ENCODE results near the gene KCNRG. TPM values are rescaled to one million over a fixed set of nuclear protein-coding genes. Genes with fewer than 3 reads are reported as not detected.

Gene KCNRG
- total and polyA plus RNA-seq, 9 of the 15 experiments (the other 6 are each of a cell fraction or from before 2014, with no cell fraction given), result 0.36 to 1.1 (median 0.53) TPM

DNA sequence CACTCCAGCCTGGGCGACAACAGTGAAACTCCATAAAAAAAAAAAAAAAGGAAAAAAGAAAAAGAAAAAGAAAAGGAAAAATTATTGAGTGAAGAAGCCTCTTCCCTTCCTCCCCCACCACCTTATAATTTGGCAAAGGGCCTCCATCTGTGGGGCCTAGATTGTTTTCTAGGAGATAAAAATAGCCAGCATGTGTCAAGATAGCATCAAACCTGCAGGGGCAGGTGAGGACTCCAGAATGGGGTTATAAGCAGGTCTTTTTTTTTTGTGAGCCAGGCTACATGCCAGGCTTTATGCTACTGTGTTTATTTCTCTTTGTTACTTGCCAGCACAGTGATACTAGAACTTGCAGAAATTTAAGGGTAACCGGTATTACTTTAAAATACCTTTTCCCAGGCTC is 30.1 kb upstream of the KCNRG start:
- Histone ChIP-seq H2AFZ (ENCODE audit: low read depth, low read length) (no peak overlapping the region), H3K36me3 (ENCODE audit: control insufficient read depth, insufficient read depth, low read length) (no peaks in the 10 kb centered on the region), H3K4me1 (replicated peaks in 1 of 2; ENCODE audit: control insufficient read depth in 2 of 2, insufficient read depth in 2 of 2, low read length in 2 of 2) (no peaks in the 10 kb centered on the region), H3K9me3 (replicated peaks; ENCODE audit: control insufficient read depth, insufficient read depth, low read depth, low read length) (no peaks in the 10 kb centered on the region), H3K4me3 (no peak overlapping the region), H3K4me2 (ENCODE audit: insufficient read depth, low read length) (no peak overlapping the region), H3K9ac (ENCODE audit: insufficient read depth in 1 of 2, low read depth in 2 of 2, low read length in 2 of 2) (no peak overlapping the region), H3K79me2 (ENCODE audit: control insufficient read depth, insufficient read depth, low read length) (no peaks in the 10 kb centered on the region), H3K27me3 (ENCODE audit: control insufficient read depth in 2 of 2, insufficient read depth in 2 of 2, low read length in 2 of 2) (no peaks in the 10 kb centered on the region), H3K9me1 (ENCODE audit: control insufficient read depth, insufficient read depth, low read length) (no peaks in the 10 kb centered on the region), H4K20me1 (replicated peaks; ENCODE audit: control insufficient read depth, insufficient read depth, low read length) (no peaks in the 10 kb centered on the region), H3K27ac (ENCODE audit: extremely low read depth, low read depth, low read length) (no peak overlapping the region)
- no peak for TF ChIP-seq SAFB2 (IDR thresholded peaks at IDR 0.05; ENCODE audit: borderline replicate concordance, low read depth, low read length, severe bottlenecking)
- TF ChIP-seq PHTF2 (CRISPR knock-in tag; IDR thresholded peaks at IDR 0.05), result no peak
- TF ChIP-seq LEF1 (IDR thresholded peaks at IDR 0.05), result no peak
- TF ChIP-seq RBM14 (IDR thresholded peaks at IDR 0.05; ENCODE audit: borderline replicate concordance, insufficient read depth, low read depth, low read length), result no peak
- no peak for TF ChIP-seq CBX3 (IDR thresholded peaks at IDR 0.05; ENCODE audit: borderline replicate concordance in 1 of 2, low read length in 2 of 2)
- CTCF ChIA-PET (ENCODE audit: low intra/inter-chr PET ratio), result no interaction called here
- ATAC-seq (no peak), FAIRE-seq (no peak), DNase-seq (ENCODE audit: extremely low read depth in 1 of 4, low spot score in 3 of 4) (no peak)
- intact Hi-C loops (cut with micrococcal nuclease) (no loop called here), in situ Hi-C loops (cut with MboI) (loop anchor here (25.0 kb wide), 1 partner anchor 427 kb away; no protein-coding TSS in a partner anchor)
- no TSS peak for BruUV-seq (replicated peaks)
- WGBS (ENCODE audit: insufficient coverage, low coverage, missing lambda C conversion rate), result 13% methylated on average over 1 of the region's 2 CpGs
- POLR2A ChIA-PET, result interaction anchor here (0.6 to 0.7 kb wide), 2 partner anchors 146 to 335 kb away, joined by 3 read pairs; no protein-coding TSS in a partner anchor

DNA sequence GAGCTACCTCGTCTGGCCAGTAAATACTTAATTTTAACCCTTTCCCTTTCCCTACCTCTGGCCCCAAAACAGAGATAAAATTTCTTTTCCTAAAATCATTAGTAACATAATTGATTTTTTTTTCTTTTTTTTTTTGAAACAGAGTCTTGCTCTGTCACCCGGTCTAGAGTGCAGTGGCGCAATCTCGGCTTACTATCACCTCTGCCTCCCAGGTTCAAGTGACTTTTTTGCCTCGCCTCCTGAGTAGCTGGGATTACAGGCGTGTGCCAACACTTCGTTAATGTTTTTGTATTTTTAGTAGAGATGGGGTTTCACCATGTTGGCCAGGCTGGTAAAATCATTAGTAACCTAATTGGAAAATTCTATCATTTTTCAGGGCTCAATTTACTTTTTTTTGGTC is 28.8 kb upstream of the KCNRG start:
- Histone ChIP-seq H3K36me3 (ENCODE audit: control insufficient read depth, insufficient read depth, low read length) (no peaks in the 10 kb centered on the region), H3K9me1 (ENCODE audit: control insufficient read depth, insufficient read depth, low read length) (no peaks in the 10 kb centered on the region), H3K9me3 (replicated peaks; ENCODE audit: control insufficient read depth, insufficient read depth, low read depth, low read length) (no peaks in the 10 kb centered on the region), H3K4me3 (no peak overlapping the region), H3K27ac (ENCODE audit: extremely low read depth, low read depth, low read length) (no peak overlapping the region), H4K20me1 (replicated peaks; ENCODE audit: control insufficient read depth, insufficient read depth, low read length) (no peaks in the 10 kb centered on the region), H3K4me2 (ENCODE audit: insufficient read depth, low read length) (no peak overlapping the region), H3K4me1 (replicated peaks in 1 of 2; ENCODE audit: control insufficient read depth in 2 of 2, insufficient read depth in 2 of 2, low read length in 2 of 2) (no peaks in the 10 kb centered on the region; a peak in 1 of 5 replicates), H3K27me3 (ENCODE audit: control insufficient read depth in 2 of 2, insufficient read depth in 2 of 2, low read length in 2 of 2) (no peaks in the 10 kb centered on the region), H2AFZ (ENCODE audit: low read depth, low read length) (no peak overlapping the region), H3K9ac (ENCODE audit: insufficient read depth in 1 of 2, low read depth in 2 of 2, low read length in 2 of 2) (no peak overlapping the region), H3K79me2 (ENCODE audit: control insufficient read depth, insufficient read depth, low read length) (no peaks in the 10 kb centered on the region)
- DNase-seq (ENCODE audit: extremely low read depth in 1 of 4, low spot score in 3 of 4) (no peak), FAIRE-seq (no peak), ATAC-seq (no peak)
- WGBS (ENCODE audit: insufficient coverage, low coverage, missing lambda C conversion rate), result 56% methylated on average over 5 of the region's 7 CpGs
- intact Hi-C loops (cut with micrococcal nuclease), result no loop called here
- no peak for TF ChIP-seq HIVEP1 (CRISPR knock-in tag; IDR thresholded peaks at IDR 0.05)
- no peak for TF ChIP-seq HDAC2 (IDR thresholded peaks at IDR 0.05)
- no peak for TF ChIP-seq ZNF589 (CRISPR knock-in tag; IDR thresholded peaks at IDR 0.05; ENCODE audit: low read depth)
- TF ChIP-seq YBX1 (IDR thresholded peaks at IDR 0.05), result no peak
- TF ChIP-seq KDM5B (IDR thresholded peaks at IDR 0.05; ENCODE audit: insufficient replicate concordance, low read depth, low read length), result no peak
- no peak for TF ChIP-seq PRMT5 (CRISPR knock-in tag; IDR thresholded peaks at IDR 0.05)
- TF ChIP-seq ZNF134 (CRISPR knock-in tag; conservative IDR thresholded peaks at IDR 0.05), result no peak
- TF ChIP-seq SAFB2 (IDR thresholded peaks at IDR 0.05; ENCODE audit: borderline replicate concordance, low read depth, low read length, severe bottlenecking), result no peak
- TF ChIP-seq CBX5 (IDR thresholded peaks at IDR 0.05; ENCODE audit: borderline replicate concordance, low read depth), result no peak
- no peak for TF ChIP-seq EHMT2 (IDR thresholded peaks at IDR 0.05)
- no peak for TF ChIP-seq KLF10 (CRISPR knock-in tag; IDR thresholded peaks at IDR 0.05)
- TF ChIP-seq MEF2D (tag; conservative IDR thresholded peaks at IDR 0.05; ENCODE audit: low read depth), result no peak
- no peak for TF ChIP-seq FOXA1 (IDR thresholded peaks at IDR 0.05; ENCODE audit: borderline replicate concordance)
- no peak for TF ChIP-seq ZNF436 (CRISPR knock-in tag; IDR thresholded peaks at IDR 0.05)
- TF ChIP-seq TRIM24 (IDR thresholded peaks at IDR 0.05), result no peak
- in situ Hi-C loops (cut with MboI), result loop anchor here (25.0 kb wide), 1 partner anchor 426 kb away; no protein-coding TSS in a partner anchor
- no TSS peak for BruUV-seq (replicated peaks)
- CTCF ChIA-PET (ENCODE audit: low intra/inter-chr PET ratio), result no interaction called here
- POLR2A ChIA-PET, result interaction anchor here (1.3 kb wide), 1 partner anchor 10 kb away, joined by 3 read pairs; no protein-coding TSS in a partner anchor
